SW 1271 (cell line): Measurements from ENCODE around the gene WDR5.

Experiments used
- DNase-seq, 2 experiments: peaks; one replicate each; lab custom pipeline; 2025; lab: John Stamatoyannopoulos, UW

The WDR5 gene

GRCh38 chr9:134188386-134189144 lies 52.7 kb downstream of the WDR5 start:
- DNase-seq: no peak

DNA sequence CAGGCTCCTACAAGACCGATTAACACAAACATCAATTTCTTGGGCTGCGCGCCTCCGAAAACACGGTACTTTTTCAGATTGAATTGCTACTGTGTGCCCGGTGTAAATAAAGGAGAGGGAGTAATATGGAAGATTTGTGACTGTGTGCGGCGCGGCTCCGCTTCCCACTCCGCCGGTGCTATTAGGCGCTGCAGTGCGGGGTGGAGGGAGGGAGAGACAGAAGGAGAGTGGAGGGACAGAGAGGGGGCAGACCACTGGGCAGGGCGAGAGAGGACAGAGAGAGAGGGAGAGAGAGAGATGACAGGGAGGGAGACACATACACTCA lies 53.2 kb downstream of the WDR5 start:
- no peak for DNase-seq

DNA sequence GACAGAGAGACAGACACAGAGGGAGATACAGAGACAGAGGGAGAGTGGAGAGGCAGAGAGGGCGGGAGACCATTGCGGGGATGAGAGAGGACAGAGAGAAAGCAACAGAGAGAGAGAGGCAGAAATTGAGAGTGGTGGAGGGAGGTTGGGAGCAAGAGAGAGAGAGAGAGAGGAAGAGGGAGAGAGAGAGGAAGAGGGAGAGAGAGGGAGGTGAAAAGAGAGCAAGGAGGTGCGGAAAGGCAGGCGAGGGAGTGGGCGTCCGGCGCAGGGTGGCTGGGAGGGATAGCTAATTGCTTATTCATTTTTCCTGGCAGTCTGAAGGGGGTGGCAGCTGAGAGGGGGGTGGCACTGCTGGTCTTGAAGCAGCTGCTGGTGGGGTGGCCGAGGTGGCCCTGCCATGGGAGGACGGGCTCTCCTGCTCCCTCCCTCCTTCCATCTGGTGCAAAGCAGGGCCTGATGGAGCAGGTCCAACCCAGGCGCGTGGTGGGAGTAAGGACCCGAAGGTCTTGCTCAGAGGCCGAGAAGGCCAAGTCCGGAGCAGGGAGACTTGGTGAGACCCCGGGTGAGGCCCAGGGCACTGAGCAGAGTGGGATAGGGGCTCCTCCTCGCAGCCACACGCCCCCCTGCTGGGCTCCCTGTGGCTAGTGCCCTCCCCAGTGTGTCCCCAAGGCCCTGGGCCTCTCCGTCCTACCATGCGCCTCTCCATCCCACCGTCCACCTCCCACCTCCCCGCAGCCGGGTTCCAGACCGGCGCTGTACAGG lies 53.8 kb downstream of the WDR5 start:
- DNase-seq: no peak

DNA sequence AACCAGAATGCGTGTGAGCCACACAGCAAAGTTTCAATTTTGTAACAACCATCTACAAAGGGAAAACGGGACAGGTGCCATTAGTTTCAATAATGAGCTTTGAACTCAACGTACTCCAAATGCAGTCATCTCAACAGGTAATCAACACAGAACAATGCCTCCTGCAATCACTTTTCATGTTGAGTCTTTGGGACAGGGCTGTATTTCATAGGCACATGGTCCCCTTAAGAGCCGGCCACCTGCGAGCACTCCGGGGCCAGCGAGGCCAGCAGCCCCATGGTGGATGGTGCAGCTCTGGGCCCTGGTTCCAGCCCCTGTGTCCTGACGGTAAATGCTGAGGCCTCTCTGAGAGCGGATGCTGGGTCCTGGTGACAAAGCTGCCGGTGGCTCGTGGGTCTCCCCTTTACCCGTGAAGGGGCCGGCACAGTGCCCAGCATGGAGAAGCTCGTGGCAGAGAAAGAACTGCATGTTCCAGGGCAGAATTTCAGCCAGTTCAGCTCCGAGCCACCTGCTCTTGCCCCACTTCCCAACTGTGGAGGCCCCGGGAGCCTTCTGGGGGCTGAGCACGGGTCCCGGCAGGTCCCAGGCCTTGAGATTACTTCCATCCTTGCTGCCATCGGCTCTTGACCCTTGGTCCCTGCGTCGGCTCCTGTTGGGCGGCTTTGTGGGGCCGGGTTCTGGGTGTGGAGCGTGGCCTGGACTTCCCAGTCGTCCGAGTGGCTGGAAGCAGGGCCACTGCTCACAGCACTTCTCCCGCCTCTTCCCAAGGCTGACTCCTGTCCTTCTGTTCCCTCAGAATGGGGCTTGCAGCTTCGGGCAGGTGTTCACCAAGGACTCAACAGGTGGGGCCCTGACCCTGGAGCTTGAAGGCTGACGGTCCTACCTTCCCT lies 54.6 kb downstream of the WDR5 start:
- DNase-seq: no peak

- no peak for DNase-seq
These were observed 55.8 kb downstream of the WDR5 start for GRCh38 chr9:134191455-134192209.

DNA sequence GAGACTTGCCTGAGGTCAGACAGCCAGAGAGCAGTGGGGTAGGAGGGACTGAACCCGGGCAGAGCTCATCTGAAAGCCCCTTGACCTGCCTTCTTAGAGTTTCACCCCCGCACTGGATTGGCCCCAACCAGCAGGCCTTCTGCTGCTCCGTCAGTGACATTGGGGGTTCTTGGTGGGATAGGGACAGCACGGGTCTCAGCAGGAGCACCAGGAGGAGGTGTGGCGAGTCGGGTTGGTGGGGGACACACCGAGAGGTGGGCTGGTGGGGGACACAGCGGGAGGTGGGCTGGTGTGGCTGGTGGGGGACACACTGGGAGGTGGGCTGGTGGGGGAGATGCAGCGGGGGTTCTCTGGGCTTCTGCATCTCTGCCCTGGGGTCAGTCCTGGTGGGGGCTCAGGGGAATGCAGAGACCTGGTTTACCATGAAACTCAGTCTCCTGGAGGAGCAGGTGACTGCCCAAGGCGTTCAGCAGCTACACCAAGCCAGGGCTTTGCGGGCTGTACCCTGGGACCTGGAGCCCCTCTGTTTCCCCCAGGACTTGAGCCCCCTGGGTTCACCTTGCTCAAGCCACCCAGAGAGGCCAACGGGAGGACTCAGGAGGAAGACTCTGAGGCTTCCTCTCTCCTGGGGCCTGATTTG lies 56.5 kb downstream of the WDR5 start:
- DNase-seq: no peak

DNA sequence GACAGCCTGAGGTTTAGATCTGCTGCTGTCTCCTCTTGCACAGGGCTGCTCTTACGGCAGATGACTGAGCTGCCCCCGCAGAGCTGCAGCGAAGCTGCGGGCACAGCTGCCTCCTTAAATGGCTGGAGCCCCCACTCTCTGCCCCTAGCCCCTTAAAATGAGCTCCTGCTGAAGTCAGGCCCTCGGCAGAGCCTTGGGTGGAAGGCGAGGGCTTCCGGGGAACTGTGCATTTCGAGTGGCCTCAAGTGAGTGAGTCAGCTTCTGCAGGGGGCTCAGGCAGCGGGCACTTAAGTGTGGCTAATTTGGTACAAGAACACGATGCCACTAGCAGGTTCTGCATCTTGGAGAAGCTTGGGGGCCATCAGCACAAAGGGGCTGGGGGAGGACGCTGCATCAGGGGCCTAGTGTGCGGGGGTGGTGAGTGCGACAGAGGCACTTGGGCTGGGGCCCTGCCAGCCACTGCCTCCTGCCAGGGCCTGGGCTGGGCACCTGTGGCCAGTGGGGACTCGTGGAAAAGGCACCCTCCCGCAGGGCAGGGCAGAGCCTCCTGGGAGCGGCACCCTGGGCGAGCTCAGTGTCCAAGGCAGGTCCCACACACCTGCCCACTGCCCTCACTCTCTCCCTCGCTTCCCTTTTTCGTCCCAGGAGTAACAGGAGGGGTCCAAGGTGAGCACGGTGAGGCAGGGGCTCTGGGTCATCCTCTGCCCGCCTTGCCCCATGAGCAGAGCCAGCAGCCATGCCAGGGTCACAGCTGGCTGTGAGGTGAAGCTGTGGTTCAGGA lies 57.3 kb downstream of the WDR5 start:
- no peak for DNase-seq

DNA sequence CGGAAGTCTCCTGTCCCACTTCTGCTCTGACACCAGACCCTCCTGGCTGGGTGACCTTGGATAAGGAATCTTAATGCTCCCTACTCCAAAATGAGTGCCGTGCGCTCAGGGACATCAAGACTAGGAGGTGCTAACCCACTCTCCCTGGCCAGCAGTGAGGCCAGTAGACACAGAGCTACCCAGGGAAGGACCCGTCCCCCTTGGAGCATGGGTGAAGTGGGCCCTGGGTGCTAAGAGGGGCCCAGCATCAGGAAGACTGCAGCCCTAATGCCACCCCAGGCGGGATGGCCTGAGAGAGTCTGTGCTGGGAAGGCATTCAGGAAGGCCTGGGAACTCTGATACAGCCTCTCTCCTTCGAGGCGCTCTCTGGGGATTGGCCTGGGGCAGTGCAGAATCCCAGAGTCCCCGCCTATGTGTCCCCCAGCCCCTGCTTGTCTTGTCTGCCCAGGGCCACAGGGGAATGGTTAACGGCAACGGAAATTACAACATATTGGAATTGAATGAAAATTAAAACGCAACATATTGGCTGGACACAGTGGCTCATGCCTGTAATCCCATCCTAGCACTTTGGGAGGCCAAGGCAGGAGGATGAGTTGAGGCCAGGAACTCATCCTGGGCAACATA lies 58.1 kb downstream of the WDR5 start:
- DNase-seq: no peak

DNA sequence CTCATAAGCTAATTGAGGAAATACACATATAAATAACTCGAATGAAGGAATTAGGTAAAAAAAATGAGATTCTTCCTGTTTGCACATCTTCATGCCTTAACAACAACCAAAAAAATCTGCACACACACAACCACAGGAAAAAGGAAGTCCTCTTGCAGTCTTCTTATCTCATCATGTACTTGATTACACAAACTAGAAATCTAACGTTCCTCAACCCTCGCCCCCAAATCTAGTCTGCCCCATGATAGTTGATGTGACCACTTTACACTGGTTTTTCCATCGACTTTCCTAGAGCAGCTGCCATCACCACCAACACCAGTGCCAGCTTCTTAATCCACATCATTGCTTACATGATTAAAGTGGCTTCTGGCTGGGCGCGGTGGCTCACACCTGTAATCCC lies 59.7 kb downstream of the WDR5 start:
- no peak for DNase-seq

DNA sequence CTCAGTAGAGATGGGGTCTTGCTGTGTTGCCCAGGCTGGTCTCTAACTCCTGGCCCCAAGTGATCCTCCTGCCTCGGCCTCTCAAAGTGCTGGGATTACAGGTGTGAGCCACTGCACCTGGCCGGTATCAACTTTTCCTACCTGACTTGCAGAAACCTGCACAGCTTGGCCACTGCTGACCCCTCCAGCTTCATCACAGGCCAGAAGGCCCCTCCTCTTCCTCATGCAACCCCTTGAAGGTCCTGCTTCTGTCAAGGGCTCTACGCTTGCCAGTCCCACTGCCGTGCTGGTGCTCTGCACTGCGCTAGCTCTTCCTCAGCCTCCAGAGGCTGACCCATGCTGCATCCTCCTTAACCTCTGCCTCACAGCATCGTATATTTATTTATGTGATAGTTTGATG lies 61.0 kb downstream of the WDR5 start:
- no peak for DNase-seq

- no peak for DNase-seq
These were observed 62.9 kb downstream of the WDR5 start for GRCh38 chr9:134198791-134199190.

DNA sequence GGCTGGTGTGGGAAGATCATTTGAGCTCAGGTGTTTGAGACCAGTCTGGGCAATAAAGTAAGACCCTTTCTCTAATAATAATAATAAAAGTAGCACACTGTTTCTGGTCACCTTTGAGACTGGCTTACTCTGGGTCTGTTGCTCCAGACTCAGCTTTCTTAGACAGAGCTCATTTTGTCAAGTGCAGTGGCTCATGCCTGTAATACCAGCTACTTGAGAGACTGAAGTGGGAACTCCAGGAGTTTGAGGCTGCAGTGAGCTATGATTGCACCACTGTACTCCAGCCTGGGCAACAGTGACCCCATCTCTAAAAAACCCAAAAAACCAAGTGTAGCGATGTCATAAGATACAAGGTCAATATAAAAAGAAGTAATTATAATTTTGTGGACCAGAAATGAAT lies 64.8 kb downstream of the WDR5 start:
- no peak for DNase-seq

DNA sequence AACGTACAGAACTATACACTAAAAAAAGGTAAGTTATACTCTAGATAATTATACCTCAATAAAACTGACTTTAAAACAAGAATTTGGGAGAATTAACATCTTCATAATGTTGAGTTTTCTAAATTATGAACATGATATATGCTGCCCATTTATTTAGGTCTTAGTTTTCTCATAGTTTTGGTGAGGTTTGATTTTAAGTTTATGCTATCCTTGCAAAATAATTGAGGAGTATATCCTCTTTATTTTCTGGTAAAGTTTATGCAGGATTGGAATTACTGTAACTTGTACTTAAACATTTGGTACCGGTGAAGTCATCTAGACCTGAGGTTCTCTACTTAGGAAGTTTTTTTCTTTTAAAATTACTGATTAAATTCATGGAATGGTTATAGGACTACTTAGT lies 67.3 kb downstream of the WDR5 start:
- no peak for DNase-seq

- DNase-seq: no peak
These were observed 68.2 kb downstream of the WDR5 start for GRCh38 chr9:134204041-134204440.

DNA sequence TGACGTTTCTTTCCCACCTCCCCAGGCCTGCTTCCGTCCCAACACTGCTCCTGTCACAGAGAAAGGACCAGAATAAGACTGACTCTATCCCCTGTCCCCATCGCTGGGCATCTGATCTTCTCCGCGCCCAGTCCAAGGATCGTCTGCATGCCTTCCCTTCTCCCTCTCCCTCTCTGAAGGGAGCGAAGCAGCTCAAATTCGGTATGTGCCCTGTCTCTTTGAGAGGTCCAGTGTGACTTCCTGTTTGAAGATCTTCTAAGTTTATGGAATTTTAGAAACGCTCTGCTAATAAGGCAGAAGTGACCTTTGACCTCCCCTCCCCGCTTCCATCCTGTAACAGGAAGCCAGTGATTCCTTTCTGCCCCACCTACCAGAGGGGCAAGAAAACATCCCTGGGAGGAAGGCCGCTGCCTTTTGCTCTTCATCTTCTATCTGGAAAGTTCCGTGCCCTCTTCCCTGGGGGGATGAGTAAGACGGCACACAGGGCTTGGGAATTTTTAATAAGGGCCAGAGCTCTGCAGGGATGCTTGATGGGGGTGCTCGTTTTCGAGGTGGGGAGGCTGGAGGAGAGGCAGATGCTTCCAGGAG lies 69.2 kb downstream of the WDR5 start:
- DNase-seq: no peak

DNA sequence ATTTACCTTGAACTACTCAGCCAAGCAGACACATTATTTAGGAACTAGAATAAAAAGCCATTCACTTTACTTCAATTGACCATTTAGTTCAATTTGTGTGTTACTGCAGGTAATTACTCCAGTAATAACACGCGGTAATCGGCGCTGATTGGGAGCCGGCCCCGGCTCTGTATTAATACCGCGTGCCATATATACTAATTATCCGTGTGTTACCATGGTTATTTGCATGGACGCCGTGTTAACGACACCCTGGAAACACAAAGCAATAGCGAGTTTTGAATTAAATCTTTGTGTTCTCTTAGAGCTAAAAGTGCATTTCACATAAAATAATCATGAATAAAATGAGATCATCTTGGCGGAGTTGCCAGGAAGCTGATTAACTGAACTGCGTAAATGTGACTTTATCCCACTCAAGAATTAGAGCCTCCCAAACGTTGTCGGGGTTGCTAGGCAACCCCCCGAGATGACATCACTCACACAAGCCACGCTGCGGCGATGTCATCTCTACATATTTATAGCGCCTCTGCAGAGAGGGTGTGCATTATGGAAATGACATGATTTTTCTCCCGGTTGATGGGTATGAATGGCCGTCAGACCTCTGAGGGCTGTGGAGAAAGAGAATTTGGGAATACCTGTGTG lies 69.9 kb downstream of the WDR5 start:
- no peak for DNase-seq

GRCh38 chr9:134206311-134207300 lies 70.7 kb downstream of the WDR5 start:
- no peak for DNase-seq

DNA sequence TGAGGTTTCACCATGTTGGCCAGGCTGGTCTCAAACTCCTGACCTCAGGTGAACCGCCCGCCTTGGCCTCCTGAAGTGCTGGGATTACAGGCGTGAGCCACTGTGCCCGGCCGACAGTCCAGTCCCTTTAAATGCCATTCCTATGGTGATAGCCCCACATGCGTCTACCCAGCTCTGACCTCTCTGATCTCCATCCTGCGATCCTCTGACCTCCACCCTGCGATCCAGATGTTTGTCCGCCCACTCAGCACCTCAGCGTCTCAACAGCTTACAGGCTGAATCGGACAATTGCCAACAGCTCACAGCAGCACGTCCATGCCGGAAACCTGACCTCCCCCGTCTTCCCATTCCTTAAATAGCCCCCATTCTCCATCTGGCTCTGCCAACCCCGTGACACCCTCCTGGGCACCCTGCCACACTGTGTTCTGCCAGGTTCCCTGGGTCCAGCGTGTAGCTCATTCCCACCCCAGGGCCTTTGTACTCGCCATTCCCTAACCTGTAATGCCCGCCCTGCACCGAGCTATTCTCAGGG lies 72.5 kb downstream of the WDR5 start:
- DNase-seq: no peak
